ENCODE results near the gene COL27A1. TPM values are rescaled to one million over a fixed set of nuclear protein-coding genes. Genes with fewer than 3 reads are reported as not detected.

Gene COL27A1
- total and polyA plus RNA-seq, 2 donors (not counting 3 experiments of a cell fraction or from before 2014, with no cell fraction given): 14.7 to 49.1 TPM

DNA sequence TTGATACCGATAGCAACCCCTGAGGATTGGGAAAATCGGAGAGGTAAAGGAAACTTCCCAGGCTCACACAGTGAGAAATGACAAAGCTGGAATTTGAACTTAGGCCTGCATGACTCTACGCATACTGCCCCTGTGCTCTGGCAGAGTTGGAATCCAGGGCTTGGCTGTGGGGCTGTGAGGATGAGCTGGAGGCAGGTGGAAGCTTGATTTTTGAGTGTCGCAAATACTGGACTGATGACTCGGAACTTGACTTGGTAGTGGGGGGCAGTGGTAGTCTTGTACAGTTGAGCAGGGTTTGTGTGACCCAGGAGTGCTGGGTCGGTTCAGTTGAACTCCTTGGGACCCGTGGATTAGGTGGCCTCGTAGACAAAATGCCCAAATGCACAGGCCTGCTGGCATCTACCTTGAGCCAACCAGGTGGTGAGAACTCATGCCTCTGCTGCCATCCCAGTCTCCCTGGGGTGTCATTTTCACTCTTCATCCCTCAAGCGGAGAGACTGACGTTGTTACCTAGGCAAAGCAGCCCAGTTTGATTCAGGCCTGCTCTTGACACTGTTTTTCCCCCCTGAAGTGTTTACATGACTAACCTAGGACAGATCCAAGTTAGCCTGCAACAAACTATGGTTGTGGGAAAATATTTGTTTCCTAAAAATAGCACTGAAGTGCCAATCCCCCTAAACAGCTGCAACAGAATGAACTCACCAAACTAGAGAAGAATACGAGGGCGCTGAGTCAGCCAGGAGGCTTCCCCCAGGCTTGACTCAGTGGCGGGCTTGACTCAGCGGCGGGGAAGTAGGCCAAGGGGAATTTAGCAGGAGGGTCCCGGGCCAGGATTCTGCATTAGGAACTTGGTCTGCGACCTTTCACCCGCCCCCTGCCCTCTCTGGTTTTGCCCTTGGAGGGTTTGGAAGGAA, 121.8 kb downstream of the COL27A1 start:
- no peak for FAIRE-seq
- DNase-seq (ENCODE audit: low read depth, low spot score): peak; percentile 38
- intact Hi-C loops (cut with micrococcal nuclease): no loop called here
- no peaks in the 10 kb centered on the region for H3K9me1 ChIP-seq (replicated peaks; ENCODE audit: control insufficient read depth, extremely low read depth, insufficient read depth, low read length)
- dilution Hi-C loops (cut with MboI; ENCODE audit: extremely low pct_ligation_motif_present, low sequenced_read_pairs): loop anchor here (25.0 kb wide), 1 partner anchor 190 kb away; the partner anchor contains the start of genes AMBP and KIF12
- ChIA-PET CTCF (interaction anchor here (1.6 to 4.0 kb wide), 3 partner anchors 122 to 195 kb away, joined by 3 to 18 read pairs (median 14); partner anchors contain the start of gene COL27A1), POLR2A (no interaction called here)
- H3K9ac ChIP-seq (replicated peaks; ENCODE audit: extremely low read depth, insufficient read depth, low read length): no peak overlapping the region
- no peaks in the 10 kb centered on the region for H3K27me3 ChIP-seq (ENCODE audit: control insufficient read depth in 2 of 2, insufficient read depth in 2 of 2, low read length in 2 of 2)
- no peak for TF ChIP-seq JUN (IDR thresholded peaks at IDR 0.05; ENCODE audit: borderline replicate concordance, insufficient read depth, insufficient read length, low read depth)
- TF ChIP-seq POLR2A (IDR thresholded peaks at IDR 0.05; ENCODE audit: low read depth, low read length): no peak
- TF ChIP-seq MYC (IDR thresholded peaks at IDR 0.05; ENCODE audit: low read depth, low read length): no peak
- TF ChIP-seq, protein P1, sequence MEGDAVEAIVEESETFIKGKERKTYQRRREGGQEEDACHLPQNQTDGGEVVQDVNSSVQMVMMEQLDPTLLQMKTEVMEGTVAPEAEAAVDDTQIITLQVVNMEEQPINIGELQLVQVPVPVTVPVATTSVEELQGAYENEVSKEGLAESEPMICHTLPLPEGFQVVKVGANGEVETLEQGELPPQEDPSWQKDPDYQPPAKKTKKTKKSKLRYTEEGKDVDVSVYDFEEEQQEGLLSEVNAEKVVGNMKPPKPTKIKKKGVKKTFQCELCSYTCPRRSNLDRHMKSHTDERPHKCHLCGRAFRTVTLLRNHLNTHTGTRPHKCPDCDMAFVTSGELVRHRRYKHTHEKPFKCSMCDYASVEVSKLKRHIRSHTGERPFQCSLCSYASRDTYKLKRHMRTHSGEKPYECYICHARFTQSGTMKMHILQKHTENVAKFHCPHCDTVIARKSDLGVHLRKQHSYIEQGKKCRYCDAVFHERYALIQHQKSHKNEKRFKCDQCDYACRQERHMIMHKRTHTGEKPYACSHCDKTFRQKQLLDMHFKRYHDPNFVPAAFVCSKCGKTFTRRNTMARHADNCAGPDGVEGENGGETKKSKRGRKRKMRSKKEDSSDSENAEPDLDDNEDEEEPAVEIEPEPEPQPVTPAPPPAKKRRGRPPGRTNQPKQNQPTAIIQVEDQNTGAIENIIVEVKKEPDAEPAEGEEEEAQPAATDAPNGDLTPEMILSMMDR (IDR thresholded peaks at IDR 0.05; ENCODE audit: extremely low read depth in 1 of 2, insufficient read depth in 1 of 2, low read depth in 1 of 2, low read length in 2 of 2): no peak
- no peak for TF ChIP-seq FOS (IDR thresholded peaks at IDR 0.05; ENCODE audit: borderline replicate concordance, insufficient read depth, low read length)
- TF ChIP-seq EZH2 (IDR thresholded peaks at IDR 0.05; ENCODE audit: borderline replicate concordance, low read depth, low read length, severe bottlenecking): no peak
- no peak for TF ChIP-seq GATA2 (IDR thresholded peaks at IDR 0.05; ENCODE audit: insufficient read depth, insufficient read length, low read depth, low read length)
- no peak overlapping the region for H3K4me3 ChIP-seq (replicated peaks in 1 of 3; ENCODE audit: insufficient read depth in 1 of 3, low read depth in 1 of 3, low read length in 3 of 3)
- no peaks in the 10 kb centered on the region for H3K36me3 ChIP-seq (ENCODE audit: control insufficient read depth in 2 of 2, extremely low read depth in 1 of 2, insufficient read depth in 2 of 2, low read length in 2 of 2)
- H3K27ac ChIP-seq (ENCODE audit: insufficient read depth, low read depth, low read length): peak overlapping the region; percentile 42
- no peak overlapping the region for H3K4me2 ChIP-seq (ENCODE audit: insufficient read depth, low read length)
- H3K4me1 ChIP-seq (ENCODE audit: control insufficient read depth, extremely low read depth, insufficient read depth, low read length): peaks cover 2% of the 10 kb centered on the region
- no peaks in the 10 kb centered on the region for H3K79me2 ChIP-seq (ENCODE audit: control insufficient read depth, insufficient read depth, low read length)
- no TSS peak for BruUV-seq (replicated peaks)
- no peaks in the 10 kb centered on the region for H3K9me3 ChIP-seq (replicated peaks; ENCODE audit: control insufficient read depth, insufficient read depth, low read length)
- no peak overlapping the region for H2AFZ ChIP-seq (ENCODE audit: low read depth, low read length)
- no peaks in the 10 kb centered on the region for H4K20me1 ChIP-seq (replicated peaks; ENCODE audit: control insufficient read depth, extremely low read depth, insufficient read depth, low read length)

Data from endothelial cell of umbilical vein (primary cell).